HS-27A (cell line): ENCODE results near the gene ELF3.
"Not testable (repeated sequence)": the region's sequence is repeated elsewhere in the genome, so short reads cannot be mapped to it uniquely, and the experiment has no call there.

ENCODE experiments used
- DNase-seq: peaks from one replicate; pipeline ENCODE4 v3.0.0-alpha.2; 2012; ENCODE audit warnings: low read depth, missing footprints

Gene ELF3

GRCh38 chr1:202009326-202010179, 834 bp upstream of the ELF3 start:
- peak; percentile 54 for DNase-seq

GRCh38 chr1:202011994-202012393, 1.6 kb downstream of the ELF3 start:
- DNase-seq = no peak

- DNase-seq = no peak
Measured at GRCh38 chr1:202012544-202013478, 2.4 kb downstream of the ELF3 start.

GRCh38 chr1:202013603-202014002, 3.2 kb downstream of the ELF3 start:
- no peak for DNase-seq

- no peak for DNase-seq
Measured at GRCh38 chr1:202014060-202014459, 3.7 kb downstream of the ELF3 start.

- no peak for DNase-seq
Measured at GRCh38 chr1:202014915-202015661, 4.7 kb downstream of the ELF3 start.

- DNase-seq = no peak
Measured at GRCh38 chr1:202015662-202015937, 5.2 kb downstream of the ELF3 start.

- no peak for DNase-seq
Measured at GRCh38 chr1:202016022-202016810, 5.8 kb downstream of the ELF3 start.

GRCh38 chr1:202016811-202017748, 6.7 kb downstream of the ELF3 start:
- no peak for DNase-seq

GRCh38 chr1:202017749-202018467, 7.5 kb downstream of the ELF3 start:
- DNase-seq = no peak

- no peak for DNase-seq
Measured at GRCh38 chr1:202018468-202019234, 8.3 kb downstream of the ELF3 start.

GRCh38 chr1:202019235-202019558, 8.8 kb downstream of the ELF3 start:
- not testable (repeated sequence) for DNase-seq

GRCh38 chr1:202023001-202023433, 12.6 kb downstream of the ELF3 start:
- no peak for DNase-seq

GRCh38 chr1:202029171-202029665, 18.8 kb downstream of the ELF3 start:
- no peak for DNase-seq

- no peak for DNase-seq
Measured at GRCh38 chr1:202029727-202030126, 19.3 kb downstream of the ELF3 start.

- DNase-seq = no peak
Measured at GRCh38 chr1:202031796-202032195, 21.4 kb downstream of the ELF3 start.

- DNase-seq = no peak
Measured at GRCh38 chr1:202034149-202034682, 23.8 kb downstream of the ELF3 start.

GRCh38 chr1:202034683-202035462, 24.5 kb downstream of the ELF3 start:
- DNase-seq = peak; percentile 85
